Neural cell (in vitro differentiated cells): Measurements from ENCODE around the gene JAZF1. TPM values are rescaled to one million over a fixed set of nuclear protein-coding genes. Genes with fewer than 3 reads are reported as not detected.

Experiments used
- H2AFZ ChIP-seq: fragments of 200-600, 300-800 bp; sonication (generic), shearing (Covaris generic); 2 replicates; pipeline ENCODE4 v1.6.0; 2014; ENCODE audit warnings: low read depth, mild to moderate bottlenecking, antibody characterized with exemption, low read length, moderate library complexity
- H3F3A ChIP-seq: fragments of 200-600 bp; shearing (Covaris generic); 2 replicates; pipeline ENCODE4 v1.6.1; 2016; ENCODE audit warnings: mild to moderate bottlenecking, moderate library complexity, mixed read lengths, antibody characterized with exemption, low read length; ENCODE audit not compliant: insufficient read depth, poor library complexity, severe bottlenecking
- H3K27ac ChIP-seq: fragments of 200-600, 300-800 bp; sonication (generic), shearing (Covaris generic); 2 replicates; pipeline ENCODE4 v1.5.1; 2014; ENCODE audit warnings: mild to moderate bottlenecking, low read length, moderate library complexity
- H3K27me3 ChIP-seq: fragments of 300-800, 200-600 bp; sonication (generic), shearing (Covaris generic); 2 replicates; pipeline ENCODE4 v1.6.0; 2014; ENCODE audit warnings: mild to moderate bottlenecking, low read depth, low read length, moderate library complexity; ENCODE audit not compliant: insufficient read depth
- H3K36me3 ChIP-seq: fragments of 300-800, 200-600 bp; sonication (generic), shearing (Covaris generic); 2 replicates; pipeline ENCODE4 v1.5.1; 2014; ENCODE audit warnings: mild to moderate bottlenecking, antibody characterized with exemption, low read length, moderate library complexity; ENCODE audit not compliant: insufficient read depth
- H3K4me2 ChIP-seq: fragments of 300-800, 200-600 bp; sonication (generic), shearing (Covaris generic); 2 replicates; pipeline ENCODE4 v1.6.0; 2014; ENCODE audit warnings: mild to moderate bottlenecking, low read length
- H3K4me3 ChIP-seq: fragments of 300-800, 200-600 bp; sonication (generic), shearing (Covaris generic); 2 replicates; pipeline ENCODE4 v1.5.1; 2014; ENCODE audit warnings: mild to moderate bottlenecking, low read length, moderate library complexity
- H3K79me2 ChIP-seq: fragments of 200-600 bp; shearing (Covaris generic); replicated peaks from 2 replicates; pipeline ENCODE4 v1.6.0; 2014; ENCODE audit warnings: mild to moderate bottlenecking, low read length, moderate library complexity; ENCODE audit not compliant: insufficient read depth
- H3K9ac ChIP-seq: fragments of 300-800, 200-600 bp; sonication (generic), shearing (Covaris generic); 2 replicates; pipeline ENCODE4 v1.6.1; 2016; ENCODE audit warnings: mild to moderate bottlenecking, low read length, mixed read lengths
- H3K9me2 ChIP-seq: fragments of 200-600 bp; shearing (Covaris generic); 2 replicates; pipeline ENCODE4 v1.6.1; 2016; ENCODE audit warnings: mild to moderate bottlenecking, low read length, mixed read lengths; ENCODE audit not compliant: insufficient read depth
- H3K9me3 ChIP-seq: fragments of 200-600, 300-800 bp; sonication (generic), shearing (Covaris generic); 2 replicates; pipeline ENCODE4 v1.6.1; 2016; ENCODE audit warnings: mild to moderate bottlenecking, mixed run types, low read length, moderate library complexity, mixed read lengths
- H4K20me1 ChIP-seq: fragments of 200-600 bp; shearing (Covaris generic); 2 replicates; pipeline ENCODE4 v1.6.1; 2016; ENCODE audit warnings: mild to moderate bottlenecking, mixed run types; ENCODE audit not compliant: insufficient read depth
- CTCF ChIP-seq: fragments of 450-650 bp; IDR thresholded peaks from 2 replicates; pipeline ENCODE4 v1.5.1; 2014; ENCODE audit warnings: antibody characterized with exemption, mild to moderate bottlenecking, moderate library complexity; ENCODE audit not compliant: poor library complexity, severe bottlenecking
- EP300 ChIP-seq: fragments of 450-650 bp; conservative IDR thresholded peaks from 2 replicates; pipeline ENCODE4 v1.6.1; 2014; ENCODE audit warnings: antibody characterized with exemption, mild to moderate bottlenecking, moderate library complexity; ENCODE audit not compliant: poor library complexity, severe bottlenecking
- EZH2 ChIP-seq: fragments of 200-600, 300-800 bp; shearing (Covaris generic), sonication (generic); IDR thresholded peaks from 2 replicates; pipeline ENCODE4 v1.6.1; 2014; ENCODE audit warnings: antibody characterized with exemption, low read length, borderline replicate concordance, mild to moderate bottlenecking; ENCODE audit not compliant: insufficient read depth, poor library complexity, severe bottlenecking
- MXI1 ChIP-seq: fragments of 450-650 bp; conservative IDR thresholded peaks from 2 replicates; pipeline ENCODE4 v1.6.1; 2014; ENCODE audit warnings: antibody characterized with exemption, mild to moderate bottlenecking; ENCODE audit not compliant: poor library complexity, severe bottlenecking
- POLR2AphosphoS5 ChIP-seq: IDR thresholded peaks from 2 replicates; pipeline ENCODE4 v1.6.1; 2012
- RAD21 ChIP-seq: fragments of 450-650 bp; conservative IDR thresholded peaks from 2 replicates; pipeline ENCODE4 v1.6.1; 2014; ENCODE audit warnings: antibody characterized with exemption, mild to moderate bottlenecking, moderate library complexity
- REST ChIP-seq: IDR thresholded peaks from 2 replicates; pipeline ENCODE4 v1.6.1; 2012; ENCODE audit warnings: borderline replicate concordance
- SMC3 ChIP-seq: fragments of 450-650 bp; conservative IDR thresholded peaks from 2 replicates; pipeline ENCODE4 v1.6.1; 2014; ENCODE audit warnings: antibody characterized with exemption, mild to moderate bottlenecking, moderate library complexity; ENCODE audit not compliant: poor library complexity
- TAF1 ChIP-seq: IDR thresholded peaks from 2 replicates; pipeline ENCODE4 v1.6.1; 2012; ENCODE audit warnings: low read depth
- polyA plus RNA-seq: library from polyadenylated mRNA; depleted of rRNA; stranded (reverse); fragments of >200 nt; gene quantifications from 2 replicates; pipeline ENCODE4 v1.2.3, GENCODE V29; 2014

JAZF1 gene
- polyA plus RNA-seq, 1 donor from 2014 or later, result 29.5 TPM

GRCh38 chr7:27960415-27960814 lies 220.2 kb downstream of the JAZF1 start:
- TF ChIP-seq TAF1 (no peak), MXI1 (no peak), CTCF (no peak), POLR2AphosphoS5 (no peak), RAD21 (no peak), SMC3 (no peak), EZH2 (no peak), EP300 (no peak), REST (no peak)
- Histone ChIP-seq H3K4me3 (no peak overlapping the region), H3K9ac (no peak overlapping the region), H3K9me3 (no peaks in the 10 kb centered on the region), H3F3A (no peaks in the 10 kb centered on the region), H3K36me3 (no peaks in the 10 kb centered on the region), H3K4me2 (no peak overlapping the region), H3K79me2 (no peaks in the 10 kb centered on the region), H2AFZ (no peak overlapping the region), H3K27ac (no peak overlapping the region), H3K9me2 (no peaks in the 10 kb centered on the region), H4K20me1 (no peaks in the 10 kb centered on the region), H3K27me3 (no peaks in the 10 kb centered on the region)

- H2AFZ ChIP-seq, result no peak overlapping the region
These were observed 221.6 kb downstream of the JAZF1 start for GRCh38 chr7:27958933-27959548.

More at GRCh38 chr7:27958933-27959548, 221.6 kb downstream of the JAZF1 start:
- TF ChIP-seq CTCF (no peak), SMC3 (no peak), RAD21 (no peak), MXI1 (no peak), POLR2AphosphoS5 (no peak), TAF1 (no peak), EP300 (no peak), REST (no peak), EZH2 (no peak)
- no peaks in the 10 kb centered on the region for H3F3A ChIP-seq
- H3K27ac ChIP-seq, result no peak overlapping the region
- H3K9ac ChIP-seq, result no peak overlapping the region
- H3K9me2 ChIP-seq, result no peaks in the 10 kb centered on the region
- no peaks in the 10 kb centered on the region for H3K27me3 ChIP-seq
- no peaks in the 10 kb centered on the region for H4K20me1 ChIP-seq
- no peak overlapping the region for H3K4me2 ChIP-seq
- no peaks in the 10 kb centered on the region for H3K79me2 ChIP-seq
- no peaks in the 10 kb centered on the region for H3K9me3 ChIP-seq
- no peak overlapping the region for H3K4me3 ChIP-seq
- no peaks in the 10 kb centered on the region for H3K36me3 ChIP-seq
